ENCODE results near the gene SENP2. TPM values are rescaled to one million over a fixed set of nuclear protein-coding genes. Genes with fewer than 3 reads are reported as not detected.
"Not testable (repeated sequence)": the region's sequence is repeated elsewhere in the genome, so short reads cannot be mapped to it uniquely, and the experiment has no call there.

Gene SENP2
- total and polyA plus RNA-seq, 8 donors = 31.6 to 49.9 (median 43.7) TPM

GRCh38 chr3:185549122-185549521 is 37.0 kb upstream of the SENP2 start:
- intact Hi-C loops (cut with DNase I) = no loop called here
- Histone ChIP-seq H3K4me3 (no peak overlapping the region), H3K36me3 (no peaks in the 10 kb centered on the region), H3K9me3 (no peaks in the 10 kb centered on the region), H3K27ac (peak overlapping the region; percentile 57 to 65), H3K4me1 (no peaks in the 10 kb centered on the region), H3K27me3 (no peaks in the 10 kb centered on the region)
- no peak for DNase-seq
- ATAC-seq = peak; percentile 55
- TF ChIP-seq CTCF (IDR thresholded peaks at IDR 0.05) = no peak

- intact Hi-C loops (cut with DNase I) = no loop called here
- H3K27me3 ChIP-seq = no peaks in the 10 kb centered on the region
- H3K4me3 ChIP-seq = peak overlapping the region in 1 of 2 donors; percentile 21
- no peak for TF ChIP-seq CTCF (IDR thresholded peaks at IDR 0.05)
- DNase-seq (no peak), ATAC-seq (peak; percentile 50)
- no peaks in the 10 kb centered on the region for H3K9me3 ChIP-seq
- H3K27ac ChIP-seq = peak overlapping the region; percentile 57 to 65
- no peaks in the 10 kb centered on the region for H3K36me3 ChIP-seq
- no peaks in the 10 kb centered on the region for H3K4me1 ChIP-seq
Observed at GRCh38 chr3:185549651-185550111, 36.4 kb upstream of the SENP2 start.

- Histone ChIP-seq H3K4me1 (no peaks in the 10 kb centered on the region), H3K27ac (peak within 1 kb of the TSS; percentile 57 to 65), H3K27me3 (no peaks in the 10 kb centered on the region), H3K4me3 (peak within 1 kb of the TSS; percentile 17 to 21), H3K9me3 (no peaks in the 10 kb centered on the region), H3K36me3 (no peaks in the 10 kb centered on the region)
- intact Hi-C loops (cut with DNase I) = no loop called here
- no peak for TF ChIP-seq CTCF (IDR thresholded peaks at IDR 0.05)
- peak; percentile 77 for ATAC-seq
- DNase-seq = no peak
Observed at GRCh38 chr3:185552358-185552877, 33.7 kb upstream of the SENP2 start, which contains the start of gene LIPH. Gene LIPH (minus strand): TSS chr3:185552588. CDS start chr3:185552471, 117 bp downstream.

GRCh38 chr3:185555101-185555501 is 31.0 kb upstream of the SENP2 start:
- Histone ChIP-seq H3K9me3 (no peaks in the 10 kb centered on the region), H3K4me3 (no peak overlapping the region), H3K27ac (no peak overlapping the region), H3K27me3 (peaks cover 0 to 9% of the 10 kb centered on the region in 2 donors), H3K36me3 (no peaks in the 10 kb centered on the region), H3K4me1 (no peaks in the 10 kb centered on the region)
- TF ChIP-seq CTCF (IDR thresholded peaks at IDR 0.05) = no peak
- DNase-seq (no peak), ATAC-seq (no peak)
- intact Hi-C loops (cut with DNase I) = no loop called here

- intact Hi-C loops (cut with DNase I) = no loop called here
- TF ChIP-seq CTCF (IDR thresholded peaks at IDR 0.05) = no peak
- Histone ChIP-seq H3K36me3 (no peaks in the 10 kb centered on the region), H3K9me3 (no peaks in the 10 kb centered on the region), H3K4me3 (no peak overlapping the region), H3K27ac (peak overlapping the region in 1 of 2 donors; percentile 3), H3K4me1 (peaks cover 0 to 4% of the 10 kb centered on the region in 2 donors), H3K27me3 (peaks cover 0 to 14% of the 10 kb centered on the region in 2 donors)
- DNase-seq (no peak), ATAC-seq (no peak)
Observed at GRCh38 chr3:185555860-185556347, 30.2 kb upstream of the SENP2 start.

- H3K4me3 ChIP-seq; H3K36me3 ChIP-seq; intact Hi-C loops (cut with DNase I); DNase-seq; H3K9me3 ChIP-seq; ATAC-seq: not testable (repeated sequence)
- Histone ChIP-seq H3K27me3 (peaks cover 0 to 14% of the 10 kb centered on the region in 2 donors), H3K4me1 (peaks cover 0 to 11% of the 10 kb centered on the region in 2 donors), H3K27ac (peak overlapping the region in 1 of 2 donors; percentile 3)
Observed at GRCh38 chr3:185556640-185557039, 29.5 kb upstream of the SENP2 start.

Measured in left lung (tissue), 10 donors.